SK-N-SH (cell line): ENCODE data around the gene THSD4.

ENCODE experiments used
- EP300 ChIP-seq, 2 experiments: IDR thresholded peaks; 2 replicates each; pipeline versions ENCODE4 v1.4.0 to v1.6.1; 2012; ENCODE audit warnings: borderline replicate concordance in 1 of 2, low read depth in 1 of 2, low read length in 1 of 2
- EZH2phosphoT487 ChIP-seq: fragments of 200-600 bp; sonication (generic); IDR thresholded peaks from 2 replicates; pipeline ENCODE4 v1.6.1; 2017; ENCODE audit warnings: low read depth, mixed run types, mild to moderate bottlenecking, antibody characterized with exemption, moderate library complexity, borderline replicate concordance
- GATA2 ChIP-seq: sonication (generic); formaldehyde crosslinking; IDR thresholded peaks from 2 replicates; pipeline ENCODE4 v1.5.0; 2020; ENCODE audit warnings: mild to moderate bottlenecking, missing genetic modification reagents
- POLR2AphosphoS5 ChIP-seq: IDR thresholded peaks from 2 replicates; pipeline ENCODE4 v1.6.1; 2012; ENCODE audit warnings: low read depth, low read length
- TEAD4 ChIP-seq: IDR thresholded peaks from 2 replicates; pipeline ENCODE4 v1.4.0; 2012; ENCODE audit warnings: mild to moderate bottlenecking, borderline replicate concordance; ENCODE audit not compliant: insufficient read depth

- TF ChIP-seq TEAD4 (no peak), EZH2phosphoT487 (no peak), POLR2AphosphoS5 (no peak), EP300 (IDR thresholded peaks at IDR 0.05; ENCODE audit: borderline replicate concordance in 1 of 2, low read depth in 1 of 2, low read length in 1 of 2) (no peak), GATA2 (CRISPR knock-in tag) (no peak)
Observed at GRCh38 chr15:71088683-71089082, 26.6 kb upstream of the THSD4 start.
